Measurements from ENCODE around the gene SEC23B.

Gene SEC23B

GRCh38 chr20:18589941-18590674 lies 82.4 kb downstream of the SEC23B start:
- DNase-seq (ENCODE audit: extremely low spot score), result no peak
- POLR2A ChIA-PET, result interaction anchor here (0.7 kb wide), 1 partner anchor 25 kb away, joined by 3 read pairs; no protein-coding TSS in a partner anchor
- CTCF ChIA-PET, result no interaction called here
- TF ChIP-seq L3MBTL2 (conservative IDR thresholded peaks at IDR 0.05) (no peak), SP1 (IDR thresholded peaks at IDR 0.05) (no peak), SUZ12 (IDR thresholded peaks at IDR 0.05) (no peak), ARNT (IDR thresholded peaks at IDR 0.05) (no peak), HDGF (IDR thresholded peaks at IDR 0.05; ENCODE audit: borderline replicate concordance) (no peak)

- ChIA-PET CTCF (no interaction called here), POLR2A (no interaction called here)
- TF ChIP-seq BHLHE40 (IDR thresholded peaks at IDR 0.05; ENCODE audit: borderline replicate concordance) (no peak), LEF1 (IDR thresholded peaks at IDR 0.05; ENCODE audit: borderline replicate concordance) (no peak), ARNT (IDR thresholded peaks at IDR 0.05) (no peak), L3MBTL2 (conservative IDR thresholded peaks at IDR 0.05) (no peak), FOXK2 (IDR thresholded peaks at IDR 0.05) (no peak), SUZ12 (IDR thresholded peaks at IDR 0.05) (no peak), HDGF (IDR thresholded peaks at IDR 0.05; ENCODE audit: borderline replicate concordance) (no peak), SP1 (IDR thresholded peaks at IDR 0.05) (no peak), FOXM1 (IDR thresholded peaks at IDR 0.05; ENCODE audit: borderline replicate concordance) (no peak), ZNF384 (IDR thresholded peaks at IDR 0.05) (no peak), TARDBP (IDR thresholded peaks at IDR 0.05) (no peak), ELF4 (IDR thresholded peaks at IDR 0.05) (no peak), FOXA1 (IDR thresholded peaks at IDR 0.05) (no peak), NFRKB (IDR thresholded peaks at IDR 0.05) (no peak), CTBP1 (IDR thresholded peaks at IDR 0.05; ENCODE audit: borderline replicate concordance) (no peak)
- TF ChIP-seq, protein P1, sequence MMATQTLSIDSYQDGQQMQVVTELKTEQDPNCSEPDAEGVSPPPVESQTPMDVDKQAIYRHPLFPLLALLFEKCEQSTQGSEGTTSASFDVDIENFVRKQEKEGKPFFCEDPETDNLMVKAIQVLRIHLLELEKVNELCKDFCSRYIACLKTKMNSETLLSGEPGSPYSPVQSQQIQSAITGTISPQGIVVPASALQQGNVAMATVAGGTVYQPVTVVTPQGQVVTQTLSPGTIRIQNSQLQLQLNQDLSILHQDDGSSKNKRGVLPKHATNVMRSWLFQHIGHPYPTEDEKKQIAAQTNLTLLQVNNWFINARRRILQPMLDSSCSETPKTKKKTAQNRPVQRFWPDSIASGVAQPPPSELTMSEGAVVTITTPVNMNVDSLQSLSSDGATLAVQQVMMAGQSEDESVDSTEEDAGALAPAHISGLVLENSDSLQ (IDR thresholded peaks at IDR 0.05), result no peak
- no peak for DNase-seq (ENCODE audit: extremely low spot score)
Observed at GRCh38 chr20:18596270-18596669, 88.5 kb downstream of the SEC23B start.

DNA sequence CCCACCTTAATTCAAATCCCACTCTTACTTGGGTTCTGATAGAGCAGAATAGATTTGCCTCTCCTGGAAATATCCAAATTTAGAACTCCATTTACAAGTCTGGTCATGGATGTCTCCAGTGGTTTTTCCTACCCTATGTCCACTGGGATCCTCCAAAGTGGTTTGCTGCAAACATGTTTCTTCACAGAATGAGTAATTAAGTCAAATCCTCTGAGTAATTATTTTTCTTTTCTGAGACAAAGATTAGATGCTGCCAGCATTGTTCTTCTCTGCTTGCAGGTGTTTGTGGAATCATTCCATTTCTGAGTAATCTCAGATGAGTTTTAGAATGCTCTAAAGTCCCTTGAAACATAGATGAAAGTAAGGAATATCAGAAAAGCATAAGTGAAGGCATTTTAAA lies 102.0 kb downstream of the SEC23B start:
- CTCF ChIA-PET, result no interaction called here
- no peak for DNase-seq (ENCODE audit: extremely low spot score)
- POLR2A ChIA-PET, result no interaction called here
- no peak for TF ChIP-seq ARNT (IDR thresholded peaks at IDR 0.05)
- no peak for TF ChIP-seq NFRKB (IDR thresholded peaks at IDR 0.05)
- no peak for TF ChIP-seq SUZ12 (IDR thresholded peaks at IDR 0.05)
- no peak for TF ChIP-seq LEF1 (IDR thresholded peaks at IDR 0.05; ENCODE audit: borderline replicate concordance)

Measured in HEK293T (cell line).